Suppressor macrophage treated with lipopolysaccharide for 4 hours (primary cell): ENCODE measurements around the gene ARMH4.
A peak's percentile ranks its signal among the peaks of the same experiment; 100 is the strongest.

Source experiments
- DNase-seq: peaks from one replicate; pipeline ENCODE4 v3.0.0-alpha.2; 2020

The ARMH4 gene

GRCh38 chr14:58098507-58098906 lies 53.5 kb downstream of the ARMH4 start:
- DNase-seq, result no peak

GRCh38 chr14:58096731-58097130 lies 55.3 kb downstream of the ARMH4 start:
- no peak for DNase-seq

DNA sequence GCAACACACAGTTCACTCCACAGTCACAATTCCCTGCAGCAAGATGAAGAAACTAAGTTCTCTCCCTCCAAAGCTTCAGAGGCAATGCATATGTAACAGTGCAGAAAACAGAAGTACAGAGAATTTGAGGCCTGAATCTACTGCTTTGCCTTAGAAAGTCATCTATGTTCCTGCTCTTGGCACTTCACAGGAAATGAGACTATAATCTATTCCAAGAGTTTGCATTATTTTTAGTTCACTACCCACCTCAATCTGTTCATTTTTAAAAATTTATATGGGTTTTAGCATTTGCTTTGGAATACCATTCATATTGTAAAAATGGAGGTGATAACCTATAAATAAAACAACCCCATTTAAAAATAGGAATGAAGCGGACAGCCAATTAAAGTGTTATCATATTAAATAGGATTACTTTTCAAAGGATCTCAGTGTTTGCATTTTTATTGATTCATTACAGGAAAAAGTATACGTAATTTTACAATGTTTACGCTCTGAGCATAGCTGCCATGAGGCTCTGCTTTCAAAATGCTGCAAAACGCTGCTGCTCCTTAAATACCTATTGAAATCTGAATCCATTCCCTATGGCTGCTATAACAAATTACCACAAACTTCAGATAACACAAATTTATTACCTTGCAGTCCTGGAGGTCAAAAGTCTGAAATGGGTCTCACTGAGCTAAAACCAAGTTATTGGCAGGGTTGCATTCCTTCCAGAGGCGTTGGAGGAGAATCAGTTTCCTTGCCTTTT lies 60.0 kb downstream of the ARMH4 start:
- DNase-seq, result no peak

- DNase-seq, result no peak
These were observed 62.4 kb downstream of the ARMH4 start for GRCh38 chr14:58089612-58090011.

DNA sequence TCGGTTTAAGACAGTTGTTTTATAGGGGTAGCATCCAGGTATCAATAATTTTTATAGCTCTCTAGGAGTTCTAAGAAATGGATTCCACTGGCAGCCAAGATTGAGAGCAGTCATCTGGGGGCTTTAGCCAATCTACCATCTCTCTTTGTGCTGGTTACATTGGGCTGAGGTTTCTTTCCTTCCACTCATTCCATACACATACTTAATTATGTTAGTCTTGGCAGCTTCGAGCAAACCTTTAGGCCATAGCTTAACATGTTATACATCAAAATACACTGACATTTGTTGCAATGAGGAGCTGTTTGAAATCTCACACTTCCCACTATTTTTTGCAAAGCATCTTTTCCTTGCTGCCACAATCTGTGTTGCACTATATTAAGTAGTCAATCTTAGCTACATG lies 63.1 kb downstream of the ARMH4 start:
- no peak for DNase-seq

DNA sequence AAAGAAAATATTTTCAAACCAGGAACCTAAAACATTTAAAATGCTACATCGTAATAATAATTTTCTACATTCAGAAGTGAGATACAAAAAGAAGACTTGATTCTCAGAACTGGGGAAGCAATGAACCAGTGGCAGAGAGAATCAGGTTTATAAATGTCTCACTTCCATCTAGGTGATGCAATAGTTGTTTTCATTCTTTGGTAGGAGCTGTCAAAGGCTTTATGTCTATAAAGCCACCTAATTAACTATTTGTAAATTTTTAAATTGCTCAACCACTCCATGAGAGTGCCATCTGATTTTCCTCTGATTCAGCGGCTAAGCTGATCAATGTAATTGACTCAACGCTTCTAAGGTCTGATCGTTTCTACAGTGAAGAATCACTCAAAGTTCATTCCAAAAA lies 66.1 kb downstream of the ARMH4 start:
- no peak for DNase-seq

DNA sequence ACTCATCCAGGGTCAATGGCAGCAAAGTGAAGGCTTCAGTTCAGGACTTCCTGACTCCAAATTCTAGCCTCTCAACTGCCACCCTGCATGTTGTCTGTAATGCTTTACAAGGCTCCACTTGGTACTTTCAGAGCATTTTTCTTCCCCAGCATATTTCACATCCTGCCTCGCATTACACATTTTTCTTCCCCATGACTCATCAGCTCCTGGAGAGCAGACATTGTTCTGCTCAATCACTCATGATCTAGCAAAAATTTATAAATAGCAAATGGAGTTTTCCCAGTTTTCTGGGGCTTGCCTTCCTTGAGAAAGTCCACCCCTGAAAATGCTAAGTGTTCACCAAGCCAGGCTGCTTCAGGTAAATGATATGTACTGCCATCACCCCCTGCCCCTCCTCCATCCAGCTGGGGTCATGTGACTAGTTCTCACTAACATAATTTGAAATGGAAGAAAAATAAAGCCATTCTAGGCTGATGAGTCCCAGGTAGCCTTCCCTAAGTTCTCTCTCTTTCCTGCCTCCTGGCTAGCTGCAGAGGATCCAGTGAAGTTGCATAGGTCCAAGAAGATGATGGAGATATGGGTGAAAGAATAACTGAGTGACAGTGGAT lies 69.4 kb downstream of the ARMH4 start:
- peak; percentile 57 for DNase-seq

DNA sequence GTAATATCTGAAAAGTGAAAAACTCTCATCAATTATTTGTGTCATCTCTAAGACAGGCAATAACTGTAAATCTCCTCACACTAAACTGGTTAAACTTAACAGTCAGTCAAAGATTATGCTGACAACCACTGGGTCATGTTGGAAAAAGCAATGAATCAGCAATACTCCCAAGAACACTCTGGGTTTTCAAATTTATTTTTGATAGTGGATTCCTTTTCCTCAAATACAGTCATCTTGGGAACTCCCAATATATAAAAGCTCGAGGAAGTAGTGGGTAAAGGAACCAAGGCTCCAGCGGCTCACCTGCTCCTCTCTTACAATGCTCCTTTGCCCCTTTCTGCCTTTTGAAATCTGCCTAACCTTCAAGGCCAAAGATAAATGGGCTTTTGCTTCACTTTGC lies 70.0 kb downstream of the ARMH4 start:
- DNase-seq, result no peak

GRCh38 chr14:58078471-58078870 lies 73.5 kb downstream of the ARMH4 start:
- DNase-seq, result no peak

GRCh38 chr14:58078068-58078467 lies 73.9 kb downstream of the ARMH4 start:
- no peak for DNase-seq

GRCh38 chr14:58077621-58078020 lies 74.4 kb downstream of the ARMH4 start:
- DNase-seq, result no peak

GRCh38 chr14:58073516-58073915 lies 78.5 kb downstream of the ARMH4 start:
- no peak for DNase-seq

- DNase-seq, result peak; percentile 72
These were observed 79.5 kb downstream of the ARMH4 start for GRCh38 chr14:58072288-58073071.

GRCh38 chr14:58071341-58071740 lies 80.7 kb downstream of the ARMH4 start:
- DNase-seq, result no peak

DNA sequence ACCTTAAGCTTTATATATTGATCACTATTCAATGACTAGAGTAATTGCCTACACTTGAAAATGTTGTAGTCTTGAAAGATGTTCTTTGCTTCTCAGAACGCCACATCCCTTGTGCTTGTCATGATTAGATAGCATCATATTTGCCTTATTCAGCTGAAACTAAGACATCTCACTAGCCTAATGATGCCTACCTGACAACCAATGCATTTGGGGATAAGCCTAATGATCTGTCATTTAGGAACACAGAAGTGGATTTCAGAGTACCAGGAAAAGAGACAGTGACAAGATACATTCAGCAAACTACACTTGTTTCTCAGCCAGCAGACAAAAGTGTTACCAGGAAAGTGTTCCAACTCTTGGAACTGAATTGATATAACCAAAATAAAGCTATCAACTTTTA lies 83.7 kb downstream of the ARMH4 start:
- no peak for DNase-seq

- no peak for DNase-seq
These were observed 85.9 kb downstream of the ARMH4 start for GRCh38 chr14:58066115-58066514.

DNA sequence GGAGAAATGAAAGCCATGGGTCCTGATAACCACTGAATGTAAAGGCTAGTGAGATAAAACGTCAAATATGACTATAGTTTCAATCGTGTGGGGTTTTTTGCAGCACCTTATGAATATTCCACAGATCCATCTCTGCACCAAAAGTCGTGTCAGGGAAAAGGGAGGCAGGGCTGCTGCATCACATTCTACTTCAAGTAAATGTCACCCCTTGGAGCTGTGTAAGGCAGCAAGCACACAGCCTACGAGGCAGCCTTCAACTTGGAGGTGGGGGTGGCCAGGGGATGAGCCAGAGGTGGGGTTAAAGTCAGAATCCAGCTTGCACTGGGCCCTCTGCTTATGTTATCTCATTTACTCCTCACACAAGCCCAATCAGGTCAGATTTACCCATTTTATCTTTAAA lies 90.4 kb downstream of the ARMH4 start:
- DNase-seq, result no peak

GRCh38 chr14:58060898-58061297 lies 91.1 kb downstream of the ARMH4 start:
- DNase-seq, result no peak

GRCh38 chr14:58060077-58060476 lies 91.9 kb downstream of the ARMH4 start:
- DNase-seq, result no peak

GRCh38 chr14:58059126-58059525 lies 92.9 kb downstream of the ARMH4 start:
- no peak for DNase-seq

GRCh38 chr14:58055497-58056010 lies 96.5 kb downstream of the ARMH4 start:
- no peak for DNase-seq

DNA sequence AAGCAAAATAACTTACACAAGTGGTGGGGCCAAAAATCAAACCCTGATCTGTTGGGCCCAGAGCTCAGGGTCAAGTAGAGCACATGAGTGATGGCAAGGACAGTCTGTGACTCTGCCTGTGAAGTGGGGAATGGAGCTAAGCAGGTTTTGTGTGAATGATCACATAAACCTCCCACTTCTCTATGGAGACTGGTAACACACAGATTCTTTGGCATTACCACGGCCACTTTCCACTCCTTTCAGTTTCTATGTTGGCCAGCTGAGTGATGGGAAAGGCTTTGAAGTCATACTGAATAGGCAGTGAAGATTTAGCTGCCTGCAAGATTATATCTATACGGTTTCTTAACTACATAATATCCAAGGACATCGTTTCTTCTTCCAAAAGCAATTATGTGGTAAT lies 97.9 kb downstream of the ARMH4 start:
- DNase-seq, result no peak

GRCh38 chr14:58048219-58048618 lies 103.8 kb downstream of the ARMH4 start:
- DNase-seq, result no peak

GRCh38 chr14:58027904-58028303 lies 124.1 kb downstream of the ARMH4 start:
- DNase-seq, result no peak
